ENCODE measurements around the gene STPG3. TPM values are rescaled to one million over a fixed set of nuclear protein-coding genes. Genes with fewer than 3 reads are reported as not detected.

The STPG3 gene
- total and polyA plus RNA-seq, 9 of the 15 experiments (the other 6 are each of a cell fraction or from before 2014, with no cell fraction given): not detected

DNA sequence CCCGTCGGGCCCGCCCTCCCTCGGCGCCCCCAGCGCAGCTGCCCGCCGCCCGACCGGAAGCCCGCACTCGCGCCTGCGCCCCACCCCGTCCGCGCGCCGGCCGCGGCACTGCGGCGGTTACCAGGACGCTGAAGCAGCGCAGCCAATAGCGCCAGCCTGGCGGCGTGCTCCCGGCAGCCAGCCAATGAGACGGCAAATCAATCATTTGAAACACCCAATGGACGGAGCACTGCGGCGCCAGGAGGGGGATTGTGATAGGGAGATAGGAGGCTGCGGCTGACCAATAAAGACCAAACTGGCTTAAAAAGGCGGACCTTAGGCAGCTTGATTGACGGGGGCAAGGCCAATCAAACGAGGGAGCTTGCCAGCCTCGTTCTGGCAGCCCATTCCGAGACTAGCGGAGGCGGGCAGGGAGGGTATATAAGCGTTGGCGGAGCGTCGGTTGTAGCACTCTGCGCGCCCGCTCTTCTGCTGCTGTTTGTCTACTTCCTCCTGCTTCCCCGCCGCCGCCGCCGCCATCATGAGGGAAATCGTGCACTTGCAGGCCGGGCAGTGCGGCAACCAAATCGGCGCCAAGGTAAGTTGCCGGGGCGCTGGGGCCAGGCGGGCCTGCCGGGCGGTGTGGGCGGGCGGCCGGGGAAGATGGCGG lies 10.1 kb upstream of the STPG3 start, which contains the start of gene TUBB4B (continued):
- TF ChIP-seq ZNF140 (CRISPR knock-in tag; IDR thresholded peaks at IDR 0.05): no peak
- TF ChIP-seq TOE1 (IDR thresholded peaks at IDR 0.05; ENCODE audit: borderline replicate concordance): no peak
- TF ChIP-seq TOE1 (CRISPR knock-in tag; IDR thresholded peaks at IDR 0.05; ENCODE audit: borderline replicate concordance, low read depth): 0 out of 2 replicates have a peak, but pooled peaks have one; percentile 74
- TF ChIP-seq CAMTA2 (CRISPR knock-in tag; conservative IDR thresholded peaks at IDR 0.05): peak; percentile 89; the same call in 1 of the 2 replicates
- TF ChIP-seq NCOA6 (IDR thresholded peaks at IDR 0.05): no peak
- TF ChIP-seq ZBED1 (IDR thresholded peaks at IDR 0.05): peak; percentile 75; the same call in 1 of the 2 replicates
- TF ChIP-seq, protein P1, sequence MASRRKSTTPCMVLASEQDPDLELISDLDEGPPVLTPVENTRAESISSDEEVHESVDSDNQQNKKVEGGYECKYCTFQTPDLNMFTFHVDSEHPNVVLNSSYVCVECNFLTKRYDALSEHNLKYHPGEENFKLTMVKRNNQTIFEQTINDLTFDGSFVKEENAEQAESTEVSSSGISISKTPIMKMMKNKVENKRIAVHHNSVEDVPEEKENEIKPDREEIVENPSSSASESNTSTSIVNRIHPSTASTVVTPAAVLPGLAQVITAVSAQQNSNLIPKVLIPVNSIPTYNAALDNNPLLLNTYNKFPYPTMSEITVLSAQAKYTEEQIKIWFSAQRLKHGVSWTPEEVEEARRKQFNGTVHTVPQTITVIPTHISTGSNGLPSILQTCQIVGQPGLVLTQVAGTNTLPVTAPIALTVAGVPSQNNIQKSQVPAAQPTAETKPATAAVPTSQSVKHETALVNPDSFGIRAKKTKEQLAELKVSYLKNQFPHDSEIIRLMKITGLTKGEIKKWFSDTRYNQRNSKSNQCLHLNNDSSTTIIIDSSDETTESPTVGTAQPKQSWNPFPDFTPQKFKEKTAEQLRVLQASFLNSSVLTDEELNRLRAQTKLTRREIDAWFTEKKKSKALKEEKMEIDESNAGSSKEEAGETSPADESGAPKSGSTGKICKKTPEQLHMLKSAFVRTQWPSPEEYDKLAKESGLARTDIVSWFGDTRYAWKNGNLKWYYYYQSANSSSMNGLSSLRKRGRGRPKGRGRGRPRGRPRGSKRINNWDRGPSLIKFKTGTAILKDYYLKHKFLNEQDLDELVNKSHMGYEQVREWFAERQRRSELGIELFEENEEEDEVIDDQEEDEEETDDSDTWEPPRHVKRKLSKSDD (conservative IDR thresholded peaks at IDR 0.05; ENCODE audit: low read length): no peak
- no peak for TF ChIP-seq ZNF785 (CRISPR knock-in tag; IDR thresholded peaks at IDR 0.05)
- TF ChIP-seq MXI1 (IDR thresholded peaks at IDR 0.05; ENCODE audit: low read depth, low read length): 0 out of 2 replicates have a peak, but pooled peaks have one; percentile 57
- peak; percentile 39; the same call in 1 of the 2 replicates for TF ChIP-seq NFRKB (IDR thresholded peaks at IDR 0.05; ENCODE audit: low read depth)
- TF ChIP-seq, protein P2, sequence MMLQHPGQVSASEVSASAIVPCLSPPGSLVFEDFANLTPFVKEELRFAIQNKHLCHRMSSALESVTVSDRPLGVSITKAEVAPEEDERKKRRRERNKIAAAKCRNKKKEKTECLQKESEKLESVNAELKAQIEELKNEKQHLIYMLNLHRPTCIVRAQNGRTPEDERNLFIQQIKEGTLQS (IDR thresholded peaks at IDR 0.05): no peak
- TF ChIP-seq, protein P2 (CRISPR knock-in tag; conservative IDR thresholded peaks at IDR 0.05): 0 out of 2 replicates have a peak, but pooled peaks have one; percentile 40
- TF ChIP-seq CXXC5 (CRISPR knock-in tag; IDR thresholded peaks at IDR 0.05): peak; percentile 94
- TF ChIP-seq NEUROD1 (IDR thresholded peaks at IDR 0.05; ENCODE audit: borderline replicate concordance, low read depth, low read length, partially characterized antibody): peak; percentile 100
- peak; percentile 94 for TF ChIP-seq RBM22 (IDR thresholded peaks at IDR 0.05; ENCODE audit: low read depth, low read length, poor library complexity, severe bottlenecking)
- TF ChIP-seq, protein P3, sequence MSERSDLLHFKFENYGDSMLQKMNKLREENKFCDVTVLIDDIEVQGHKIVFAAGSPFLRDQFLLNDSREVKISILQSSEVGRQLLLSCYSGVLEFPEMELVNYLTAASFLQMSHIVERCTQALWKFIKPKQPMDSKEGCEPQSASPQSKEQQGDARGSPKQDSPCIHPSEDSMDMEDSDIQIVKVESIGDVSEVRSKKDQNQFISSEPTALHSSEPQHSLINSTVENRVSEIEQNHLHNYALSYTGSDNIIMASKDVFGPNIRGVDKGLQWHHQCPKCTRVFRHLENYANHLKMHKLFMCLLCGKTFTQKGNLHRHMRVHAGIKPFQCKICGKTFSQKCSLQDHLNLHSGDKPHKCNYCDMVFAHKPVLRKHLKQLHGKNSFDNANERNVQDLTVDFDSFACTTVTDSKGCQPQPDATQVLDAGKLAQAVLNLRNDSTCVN (CRISPR knock-in tag; IDR thresholded peaks at IDR 0.05): peak; percentile 88
- TF ChIP-seq ASH1L (IDR thresholded peaks at IDR 0.05; ENCODE audit: borderline replicate concordance, low read depth, partially characterized antibody): peak; percentile 99
- TF ChIP-seq CBFA2T3 (IDR thresholded peaks at IDR 0.05): no peak
- no peak for TF ChIP-seq MAFF (IDR thresholded peaks at IDR 0.05; ENCODE audit: low read length)
- TF ChIP-seq NELFE (IDR thresholded peaks at IDR 0.05; ENCODE audit: insufficient read depth, insufficient read length): peak; percentile 75
- peak; percentile 49 for TF ChIP-seq PCBP1 (IDR thresholded peaks at IDR 0.05; ENCODE audit: low read depth, low read length, poor library complexity, severe bottlenecking)
- TF ChIP-seq MEIS2 (IDR thresholded peaks at IDR 0.05; ENCODE audit: partially characterized antibody): peak; percentile 88
- TF ChIP-seq PRPF4 (IDR thresholded peaks at IDR 0.05; ENCODE audit: insufficient read depth, low read depth, low read length, poor library complexity, severe bottlenecking): peak; percentile 98
- TF ChIP-seq TBL1XR1 (IDR thresholded peaks at IDR 0.05; ENCODE audit: low read length in 2 of 2): peak; percentile 22 to 75; a peak in 3 of 4 replicates
- TF ChIP-seq MAZ (CRISPR knock-in tag; conservative IDR thresholded peaks at IDR 0.05 in 1 of 2, IDR thresholded peaks at IDR 0.05 in 1 of 2): peak in 1 of 2 experiments; percentile 42; a peak in 3 of 4 replicates
